HCT116 (cell line): ENCODE results near the gene TMEM256.

Experiments
- MAX ChIP-seq: IDR thresholded peaks from 2 replicates; pipeline ENCODE4 v1.6.1; 2012
- POLR2AphosphoS5 ChIP-seq: IDR thresholded peaks from 2 replicates; pipeline ENCODE4 v1.6.1; 2011; ENCODE audit warnings: mild to moderate bottlenecking, low read depth, low read length, moderate library complexity

DNA sequence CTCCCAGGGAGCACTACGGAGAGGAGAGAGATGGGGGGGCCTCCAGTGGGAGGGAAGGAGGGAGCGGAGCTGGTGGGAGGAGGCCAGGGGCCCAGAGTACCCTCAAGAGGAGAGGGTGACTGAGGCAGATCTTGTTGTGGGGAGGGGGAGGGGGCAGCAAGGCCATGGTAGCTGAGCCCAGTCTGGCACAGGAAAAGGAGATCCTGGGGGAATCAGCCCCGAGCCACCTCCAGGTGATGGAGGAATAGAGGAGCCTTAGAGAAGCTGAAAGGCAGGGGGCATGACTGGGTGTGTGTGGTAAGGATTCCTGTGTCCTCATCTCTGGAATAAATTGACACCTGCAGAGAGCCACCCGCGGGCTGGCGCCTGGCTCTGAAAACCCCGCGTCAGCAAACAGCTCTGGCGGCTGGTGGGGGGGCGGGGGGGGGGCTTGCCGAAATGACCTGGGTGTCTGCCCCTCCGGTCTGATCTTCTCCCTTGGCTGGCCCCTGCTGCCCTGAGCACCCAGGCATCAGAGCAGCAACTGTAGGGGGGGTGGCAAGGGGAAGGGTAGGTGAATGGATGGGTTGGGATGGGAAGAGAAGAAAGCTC, 2.4 kb upstream of the TMEM256 start:
- TF ChIP-seq POLR2AphosphoS5 (no peak), MAX (no peak)
